ENCODE measurements around the gene PIH1D1.

PIH1D1 gene

GRCh38 chr19:49499030-49499670 lies 47.5 kb upstream of the PIH1D1 start:
- ChIA-PET CTCF (interaction anchor here (1.0 kb wide), 2 partner anchors 25 to 71 kb away, joined by 5 to 7 read pairs; partner anchors contain the start of gene FLT3LG), POLR2A (interaction anchor here (0.7 to 1.6 kb wide), 6 partner anchors 46 to 268 kb away, joined by 3 to 5 read pairs (median 3); partner anchors contain the start of genes ALDH16A1 and AP2A1)
- Histone ChIP-seq H3K4me3 (ENCODE audit: low read depth, low read length) (no peak overlapping the region), H3K36me3 (ENCODE audit: control insufficient read depth in 2 of 2, insufficient read depth in 1 of 2, low read length in 2 of 2) (peaks cover 15 to 37% of the 10 kb centered on the region in 2 experiments), H3K9me3 (ENCODE audit: control insufficient read depth, insufficient read depth, low read depth, low read length) (no peaks in the 10 kb centered on the region), H3K4me1 (ENCODE audit: control insufficient read depth, insufficient read depth, low read length) (peaks cover 7% of the 10 kb centered on the region), H3K27ac (ENCODE audit: extremely low read depth, low read depth, low read length) (peak overlapping the region; percentile 40; the same call in 1 of the 2 replicates)
- TF ChIP-seq EGR2 (tag by site-specific recombination; IDR thresholded peaks at IDR 0.05; ENCODE audit: low read depth) (peak; percentile 57), ZIC2 (tag by site-specific recombination; IDR thresholded peaks at IDR 0.05) (no peak), ZFHX2 (tag by site-specific recombination; conservative IDR thresholded peaks at IDR 0.05) (peak; percentile 48), ZFP37 (tag by site-specific recombination; IDR thresholded peaks at IDR 0.05) (no peak), ATF2 (tag by site-specific recombination; IDR thresholded peaks at IDR 0.05; ENCODE audit: low read depth) (0 out of 2 replicates have a peak, but pooled peaks have one; percentile 4), SP2 (tag by site-specific recombination; IDR thresholded peaks at IDR 0.05) (no peak), ZNF16 (tag by site-specific recombination; IDR thresholded peaks at IDR 0.05; ENCODE audit: low read depth) (no peak), ZNF677 (tag by site-specific recombination; IDR thresholded peaks at IDR 0.05) (no peak), ZNF639 (tag by site-specific recombination; IDR thresholded peaks at IDR 0.05) (no peak), PRDM10 (tag by site-specific recombination; IDR thresholded peaks at IDR 0.05) (peak; percentile 68), TSHZ1 (tag by site-specific recombination; IDR thresholded peaks at IDR 0.05; ENCODE audit: borderline replicate concordance) (no peak)

GRCh38 chr19:49498475-49498874 lies 46.9 kb upstream of the PIH1D1 start:
- H3K27ac ChIP-seq (ENCODE audit: extremely low read depth, low read depth, low read length) = 0 out of 2 replicates have a peak overlapping the region, but pooled peaks have one; percentile 7
- no peaks in the 10 kb centered on the region for H3K9me3 ChIP-seq (ENCODE audit: control insufficient read depth, insufficient read depth, low read depth, low read length)
- H3K36me3 ChIP-seq (ENCODE audit: control insufficient read depth in 2 of 2, insufficient read depth in 1 of 2, low read length in 2 of 2) = peaks cover 15 to 37% of the 10 kb centered on the region in 2 experiments
- ChIA-PET CTCF (interaction anchor here (0.6 to 2.0 kb wide), 4 partner anchors 25 to 174 kb away, joined by 3 to 7 read pairs (median 5); partner anchors contain the start of gene FLT3LG), POLR2A (interaction anchor here (1.3 to 1.6 kb wide), 4 partner anchors 45 to 183 kb away, joined by 3 to 5 read pairs (median 4); partner anchors contain the start of gene ALDH16A1)
- peaks cover 7% of the 10 kb centered on the region for H3K4me1 ChIP-seq (ENCODE audit: control insufficient read depth, insufficient read depth, low read length)
- H3K4me3 ChIP-seq (ENCODE audit: low read depth, low read length) = no peak overlapping the region
- TF ChIP-seq ZNF670 (tag by site-specific recombination; IDR thresholded peaks at IDR 0.05; ENCODE audit: low read depth) = no peak
- TF ChIP-seq ZSCAN18 (tag by site-specific recombination; IDR thresholded peaks at IDR 0.05) = no peak
- no peak for TF ChIP-seq ZNF776 (tag by site-specific recombination; IDR thresholded peaks at IDR 0.05; ENCODE audit: borderline replicate concordance)
- TF ChIP-seq ZNF398 (tag by site-specific recombination; IDR thresholded peaks at IDR 0.05) = no peak
- no peak for TF ChIP-seq ZNF114 (tag by site-specific recombination; IDR thresholded peaks at IDR 0.05)
